K562 (cell line): ENCODE data around the gene ABHD8. TPM values are rescaled to one million over a fixed set of nuclear protein-coding genes. Genes with fewer than 3 reads are reported as not detected.

Experiments
- CBFA2T3 ChIP-seq: fragments of 450-650 bp; IDR thresholded peaks from 2 replicates; pipeline ENCODE4 v1.6.1; 2017
- CHCHD3 ChIP-seq: fragments of 250-450 bp; sonication (Bioruptor Pico); IDR thresholded peaks from 2 replicates; pipeline ENCODE4 v2.1.2; 2022; ENCODE audit warnings: mild to moderate bottlenecking
- CHD2 ChIP-seq: IDR thresholded peaks from 2 replicates; pipeline ENCODE4 v1.6.1; 2011; ENCODE audit warnings: low read depth, low read length
- CREB1 ChIP-seq, 2 experiments: sonication (generic) in 1 of 2; formaldehyde crosslinking in 1 of 2; IDR thresholded peaks; 2 replicates each; pipeline versions ENCODE4 v1.6.1 to v1.8.0; 2012 to 2022; ENCODE audit warnings: inconsistent platforms in 1 of 2, mild to moderate bottlenecking in 1 of 2, missing genetic modification reagents in 1 of 2, moderate library complexity in 1 of 2
- ETV5 ChIP-seq: sonication (generic); formaldehyde crosslinking; IDR thresholded peaks from 2 replicates; pipeline ENCODE4 v1.4.0; 2020; ENCODE audit warnings: low read depth, mild to moderate bottlenecking, missing genetic modification reagents
- KLF10 ChIP-seq: fragments of 250-450 bp; sonication (Bioruptor Pico); IDR thresholded peaks from 2 replicates; pipeline ENCODE4 v1.6.1; 2021; ENCODE audit warnings: matching md5 sums
- MXI1 ChIP-seq: IDR thresholded peaks from 2 replicates; pipeline ENCODE4 v1.6.1; 2011; ENCODE audit warnings: low read depth, mild to moderate bottlenecking, improper control_type of control experiment, low read length
- POLR3G ChIP-seq: IDR thresholded peaks from 2 replicates; pipeline ENCODE4 v1.6.1; 2011; ENCODE audit not compliant: insufficient read length, insufficient replicate concordance; ENCODE audit errors: extremely low read depth
- PURB ChIP-seq: sonication (generic); formaldehyde crosslinking; IDR thresholded peaks from 2 replicates; pipeline ENCODE4 v1.9.0; 2021; ENCODE audit warnings: low read depth, mild to moderate bottlenecking, missing genetic modification reagents
- RB1 ChIP-seq: fragments of 450-650 bp; IDR thresholded peaks from 2 replicates; pipeline ENCODE4 v1.6.1; 2017; ENCODE audit warnings: low read depth, mild to moderate bottlenecking
- RFX5 ChIP-seq: IDR thresholded peaks from 2 replicates; pipeline ENCODE4 v1.6.1; 2011; ENCODE audit warnings: low read depth, mild to moderate bottlenecking, improper control_type of control experiment, low read length
- SIN3A ChIP-seq, 2 experiments: fragments of 150-350 bp in 1 of 2; IDR thresholded peaks; 2 replicates each; pipeline ENCODE4 v1.6.1; 2011 to 2016; ENCODE audit warnings: borderline replicate concordance in 2 of 2, low read depth in 2 of 2, low read length in 2 of 2, mild to moderate bottlenecking in 2 of 2, moderate library complexity in 2 of 2; ENCODE audit not compliant: control insufficient read depth in 1 of 2
- SMARCA5 ChIP-seq: fragments of 450-650 bp; IDR thresholded peaks from 2 replicates; pipeline ENCODE4 v1.6.1; 2016
- SP1 ChIP-seq: sonication (generic); formaldehyde crosslinking; IDR thresholded peaks from 2 replicates; pipeline ENCODE4 v1.8.1; 2022; ENCODE audit warnings: mild to moderate bottlenecking, missing genetic modification reagents
- ZNF3 ChIP-seq: fragments of 250-450 bp; sonication (Bioruptor Pico); IDR thresholded peaks from 2 replicates; pipeline ENCODE4 v1.5.0; 2021; ENCODE audit warnings: mild to moderate bottlenecking, moderate library complexity
- polyA plus RNA-seq, 8 experiments: library from polyadenylated mRNA; depleted of rRNA in 4 of 8; stranded (reverse) in 5 of 8; unstranded in 3 of 8; fragments of >200 nt; fragmentation: Nextera tagmentation in 2 of 8; fragmentation: Illumina TruSeq in 1 of 8; extraction: Ambion mirVana in 2 of 8; extraction: Trizol in 1 of 8; gene quantifications; 2 replicates each; pipeline versions ENCODE4 v1.2.1 to v1.2.3, GENCODE V29; 2011 to 2014; ENCODE audit warnings: inconsistent platforms in 1 of 8, missing spikeins in 1 of 8
- total RNA-seq, 7 experiments: library from RNA; depleted of rRNA in 6 of 7; stranded (reverse); fragments of >200 nt in 6 of 7; fragmentation: Illumina TruSeq in 2 of 7; extraction: Trizol in 2 of 7; gene quantifications; 2 replicates each; pipeline versions ENCODE4 v1.2.1 to v1.2.3, GENCODE V29; 2011 to 2021; ENCODE audit warnings: low replicate concordance in 1 of 7
- TF ChIP-seq, protein P1 (sequence below): sonication (generic); formaldehyde crosslinking; IDR thresholded peaks from 2 replicates; pipeline ENCODE4 v1.8.1; 2023; ENCODE audit warnings: mild to moderate bottlenecking, missing genetic modification reagents, moderate library complexity
- TF ChIP-seq, protein P2 (sequence below), 2 experiments: IDR thresholded peaks; 2 replicates each; pipeline ENCODE4 v1.6.1; 2011; ENCODE audit warnings: borderline replicate concordance in 1 of 2, control low read depth in 1 of 2, low read depth in 1 of 2, low read length in 1 of 2, mild to moderate bottlenecking in 1 of 2, mixed read lengths in 1 of 2, moderate library complexity in 1 of 2; ENCODE audit not compliant: insufficient read depth in 1 of 2, insufficient read length in 1 of 2, poor library complexity in 1 of 2, severe bottlenecking in 1 of 2; ENCODE audit errors: extremely low read depth in 1 of 2
- TF ChIP-seq, protein P3 (sequence below): fragments of 450-650 bp; formaldehyde crosslinking; IDR thresholded peaks from 2 replicates; pipeline ENCODE4 v1.4.0; 2020; ENCODE audit warnings: mild to moderate bottlenecking, mixed read lengths
- TF ChIP-seq, protein P4 (sequence below): sonication (generic); formaldehyde crosslinking; IDR thresholded peaks from 2 replicates; pipeline ENCODE4 v1.8.0; 2022; ENCODE audit warnings: missing genetic modification reagents, mild to moderate bottlenecking, borderline replicate concordance
- TF ChIP-seq, protein P5 (sequence below): fragments of 450-650 bp; IDR thresholded peaks from 2 replicates; pipeline ENCODE4 v1.6.1; 2016; ENCODE audit warnings: low read depth, mild to moderate bottlenecking, moderate library complexity

Gene ABHD8
- total and polyA plus RNA-seq, 9 of the 15 experiments (the other 6 are each of a cell fraction or from before 2014, with no cell fraction given), result 0.04 to 6.6 (median 2.0) TPM; not detected in 1

DNA sequence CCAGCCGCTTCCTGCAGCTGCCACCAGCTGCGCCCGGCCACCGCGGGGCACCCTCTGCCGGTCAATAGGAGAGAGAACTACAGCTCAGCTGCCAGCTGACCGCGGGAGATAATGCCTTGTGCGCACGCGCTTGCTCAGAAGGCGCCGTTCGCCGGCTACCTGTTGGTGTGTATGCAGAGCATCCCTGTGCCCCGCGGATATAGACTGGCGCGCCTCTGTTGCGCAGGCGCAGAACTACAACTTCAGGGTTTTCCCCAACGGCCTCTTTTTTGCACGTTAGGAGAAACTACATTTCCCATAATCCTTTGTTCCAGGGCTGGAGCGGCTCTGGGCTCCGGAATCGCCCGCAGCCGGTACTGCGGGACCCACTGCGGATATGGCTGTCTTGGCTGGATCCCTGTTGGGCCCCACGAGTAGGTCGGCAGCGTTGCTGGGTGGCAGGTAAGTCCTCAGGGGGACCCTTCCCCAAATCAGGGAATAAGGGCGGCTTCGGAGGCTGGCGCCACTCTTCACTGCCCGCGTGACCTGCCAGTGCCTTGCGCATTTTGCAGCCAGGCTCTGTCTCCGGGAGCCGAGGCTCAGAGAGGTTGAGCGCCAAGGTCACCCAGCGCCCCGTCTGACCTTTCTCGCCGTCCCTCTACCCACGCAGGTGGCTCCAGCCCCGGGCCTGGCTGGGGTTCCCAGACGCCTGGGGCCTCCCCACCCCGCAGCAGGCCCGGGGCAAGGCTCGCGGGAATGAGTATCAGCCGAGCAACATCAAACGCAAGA lies 2.5 kb upstream of the ABHD8 start, which contains the start of gene MRPL34 (continued):
- TF ChIP-seq, protein P1, sequence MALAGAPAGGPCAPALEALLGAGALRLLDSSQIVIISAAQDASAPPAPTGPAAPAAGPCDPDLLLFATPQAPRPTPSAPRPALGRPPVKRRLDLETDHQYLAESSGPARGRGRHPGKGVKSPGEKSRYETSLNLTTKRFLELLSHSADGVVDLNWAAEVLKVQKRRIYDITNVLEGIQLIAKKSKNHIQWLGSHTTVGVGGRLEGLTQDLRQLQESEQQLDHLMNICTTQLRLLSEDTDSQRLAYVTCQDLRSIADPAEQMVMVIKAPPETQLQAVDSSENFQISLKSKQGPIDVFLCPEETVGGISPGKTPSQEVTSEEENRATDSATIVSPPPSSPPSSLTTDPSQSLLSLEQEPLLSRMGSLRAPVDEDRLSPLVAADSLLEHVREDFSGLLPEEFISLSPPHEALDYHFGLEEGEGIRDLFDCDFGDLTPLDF, result peak; percentile 77; the same call in 1 of the 2 replicates
- TF ChIP-seq SIN3A (IDR thresholded peaks at IDR 0.05; ENCODE audit: borderline replicate concordance in 2 of 2, control insufficient read depth in 1 of 2, low read depth in 2 of 2, low read length in 2 of 2), result peak in 1 of 2 experiments; percentile 40; a peak in 1 of 4 replicates
- 0 out of 2 replicates have a peak, but pooled peaks have one; percentile 12 for TF ChIP-seq RFX5
- TF ChIP-seq, protein P2, sequence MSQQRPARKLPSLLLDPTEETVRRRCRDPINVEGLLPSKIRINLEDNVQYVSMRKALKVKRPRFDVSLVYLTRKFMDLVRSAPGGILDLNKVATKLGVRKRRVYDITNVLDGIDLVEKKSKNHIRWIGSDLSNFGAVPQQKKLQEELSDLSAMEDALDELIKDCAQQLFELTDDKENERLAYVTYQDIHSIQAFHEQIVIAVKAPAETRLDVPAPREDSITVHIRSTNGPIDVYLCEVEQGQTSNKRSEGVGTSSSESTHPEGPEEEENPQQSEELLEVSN (IDR thresholded peaks at IDR 0.05; ENCODE audit: borderline replicate concordance in 1 of 2, extremely low read depth in 1 of 2, insufficient read depth in 1 of 2, insufficient read length in 1 of 2, low read depth in 1 of 2, low read length in 1 of 2, poor library complexity in 1 of 2, severe bottlenecking in 1 of 2), result peak; percentile 63 to 82
- TF ChIP-seq CBFA2T3, result peak; percentile 77
- TF ChIP-seq, protein P3, sequence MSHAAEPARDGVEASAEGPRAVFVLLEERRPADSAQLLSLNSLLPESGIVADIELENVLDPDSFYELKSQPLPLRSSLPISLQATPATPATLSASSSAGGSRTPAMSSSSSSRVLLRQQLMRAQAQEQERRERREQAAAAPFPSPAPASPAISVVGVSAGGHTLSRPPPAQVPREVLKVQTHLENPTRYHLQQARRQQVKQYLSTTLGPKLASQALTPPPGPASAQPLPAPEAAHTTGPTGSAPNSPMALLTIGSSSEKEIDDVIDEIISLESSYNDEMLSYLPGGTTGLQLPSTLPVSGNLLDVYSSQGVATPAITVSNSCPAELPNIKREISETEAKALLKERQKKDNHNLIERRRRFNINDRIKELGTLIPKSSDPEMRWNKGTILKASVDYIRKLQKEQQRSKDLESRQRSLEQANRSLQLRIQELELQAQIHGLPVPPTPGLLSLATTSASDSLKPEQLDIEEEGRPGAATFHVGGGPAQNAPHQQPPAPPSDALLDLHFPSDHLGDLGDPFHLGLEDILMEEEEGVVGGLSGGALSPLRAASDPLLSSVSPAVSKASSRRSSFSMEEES (CRISPR knock-in tag), result peak; percentile 1; the same call in 1 of the 2 replicates
- TF ChIP-seq SMARCA5, result 0 out of 2 replicates have a peak, but pooled peaks have one; percentile 11
- TF ChIP-seq CHCHD3, result no peak
- TF ChIP-seq ZNF3 (CRISPR knock-in tag), result no peak
- TF ChIP-seq ETV5 (CRISPR knock-in tag), result peak; percentile 51; the same call in 1 of the 2 replicates
- TF ChIP-seq, protein P4, sequence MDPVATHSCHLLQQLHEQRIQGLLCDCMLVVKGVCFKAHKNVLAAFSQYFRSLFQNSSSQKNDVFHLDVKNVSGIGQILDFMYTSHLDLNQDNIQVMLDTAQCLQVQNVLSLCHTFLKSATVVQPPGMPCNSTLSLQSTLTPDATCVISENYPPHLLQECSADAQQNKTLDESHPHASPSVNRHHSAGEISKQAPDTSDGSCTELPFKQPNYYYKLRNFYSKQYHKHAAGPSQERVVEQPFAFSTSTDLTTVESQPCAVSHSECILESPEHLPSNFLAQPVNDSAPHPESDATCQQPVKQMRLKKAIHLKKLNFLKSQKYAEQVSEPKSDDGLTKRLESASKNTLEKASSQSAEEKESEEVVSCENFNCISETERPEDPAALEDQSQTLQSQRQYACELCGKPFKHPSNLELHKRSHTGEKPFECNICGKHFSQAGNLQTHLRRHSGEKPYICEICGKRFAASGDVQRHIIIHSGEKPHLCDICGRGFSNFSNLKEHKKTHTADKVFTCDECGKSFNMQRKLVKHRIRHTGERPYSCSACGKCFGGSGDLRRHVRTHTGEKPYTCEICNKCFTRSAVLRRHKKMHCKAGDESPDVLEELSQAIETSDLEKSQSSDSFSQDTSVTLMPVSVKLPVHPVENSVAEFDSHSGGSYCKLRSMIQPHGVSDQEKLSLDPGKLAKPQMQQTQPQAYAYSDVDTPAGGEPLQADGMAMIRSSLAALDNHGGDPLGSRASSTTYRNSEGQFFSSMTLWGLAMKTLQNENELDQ (CRISPR knock-in tag), result no peak
- no peak for TF ChIP-seq PURB
- TF ChIP-seq KLF10, result no peak
- peak; percentile 31 for TF ChIP-seq CREB1 (IDR thresholded peaks at IDR 0.05)
- peak; percentile 59 for TF ChIP-seq CREB1 (CRISPR knock-in tag; IDR thresholded peaks at IDR 0.05)
- TF ChIP-seq SP1 (CRISPR knock-in tag), result peak; percentile 75; the same call in 1 of the 2 replicates
- TF ChIP-seq MXI1, result peak; percentile 36
- TF ChIP-seq CHD2, result 0 out of 2 replicates have a peak, but pooled peaks have one; percentile 48
- TF ChIP-seq RB1, result peak; percentile 73
- no peak for TF ChIP-seq POLR3G
- TF ChIP-seq, protein P5, sequence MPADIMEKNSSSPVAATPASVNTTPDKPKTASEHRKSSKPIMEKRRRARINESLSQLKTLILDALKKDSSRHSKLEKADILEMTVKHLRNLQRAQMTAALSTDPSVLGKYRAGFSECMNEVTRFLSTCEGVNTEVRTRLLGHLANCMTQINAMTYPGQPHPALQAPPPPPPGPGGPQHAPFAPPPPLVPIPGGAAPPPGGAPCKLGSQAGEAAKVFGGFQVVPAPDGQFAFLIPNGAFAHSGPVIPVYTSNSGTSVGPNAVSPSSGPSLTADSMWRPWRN, result no peak
